ENCODE data around the gene SCTR.

The SCTR gene

GRCh38 chr2:119423108-119423444 is 101.2 kb downstream of the SCTR start:
- TF ChIP-seq CTCF (IDR thresholded peaks at IDR 0.05; ENCODE audit: low read depth, low read length, missing control alignments) = no peak
- in situ Hi-C loops (cut with HindIII; ENCODE audit: low sequenced_read_pairs) = loop anchor here (10.0 kb wide), 1 partner anchor 112 kb away; no protein-coding TSS in a partner anchor
- no peak for DNase-seq (ENCODE audit: low read depth)
- no peak overlapping the region for H3K4me3 ChIP-seq (ENCODE audit: low read depth, low read length)

GRCh38 chr2:119422360-119423107 is 101.7 kb downstream of the SCTR start:
- in situ Hi-C loops (cut with HindIII; ENCODE audit: low sequenced_read_pairs) = loop anchor here (10.0 kb wide), 1 partner anchor 112 kb away; no protein-coding TSS in a partner anchor
- TF ChIP-seq CTCF (IDR thresholded peaks at IDR 0.05; ENCODE audit: low read depth, low read length, missing control alignments) = no peak
- no peak for DNase-seq (ENCODE audit: low read depth)
- H3K4me3 ChIP-seq (ENCODE audit: low read depth, low read length) = no peak overlapping the region

GRCh38 chr2:119421741-119422140 is 102.5 kb downstream of the SCTR start:
- in situ Hi-C loops (cut with HindIII; ENCODE audit: low sequenced_read_pairs) = loop anchor here (10.0 kb wide), 1 partner anchor 113 kb away; no protein-coding TSS in a partner anchor
- TF ChIP-seq CTCF (IDR thresholded peaks at IDR 0.05; ENCODE audit: low read depth, low read length, missing control alignments) = no peak
- H3K4me3 ChIP-seq (ENCODE audit: low read depth, low read length) = no peak overlapping the region

GRCh38 chr2:119421304-119421703 is 103.0 kb downstream of the SCTR start:
- TF ChIP-seq CTCF (IDR thresholded peaks at IDR 0.05; ENCODE audit: low read depth, low read length, missing control alignments) = no peak
- no peak for DNase-seq (ENCODE audit: low read depth)
- in situ Hi-C loops (cut with HindIII; ENCODE audit: low sequenced_read_pairs) = loop anchor here (10.0 kb wide), 1 partner anchor 113 kb away; no protein-coding TSS in a partner anchor
- H3K4me3 ChIP-seq (ENCODE audit: low read depth, low read length) = no peak overlapping the region

More at GRCh38 chr2:119421741-119422140, 102.5 kb downstream of the SCTR start:
- DNase-seq (ENCODE audit: low read depth) = no peak

- H3K4me3 ChIP-seq (ENCODE audit: low read depth, low read length) = no peak overlapping the region
- in situ Hi-C loops (cut with HindIII; ENCODE audit: low sequenced_read_pairs) = loop anchor here (10.0 kb wide), 1 partner anchor 115 kb away; no protein-coding TSS in a partner anchor
- no peak for DNase-seq (ENCODE audit: low read depth)
- TF ChIP-seq CTCF (IDR thresholded peaks at IDR 0.05; ENCODE audit: low read depth, low read length, missing control alignments) = no peak
Observed at GRCh38 chr2:119419803-119420508, 104.3 kb downstream of the SCTR start.

GRCh38 chr2:119419065-119419464 is 105.2 kb downstream of the SCTR start:
- H3K4me3 ChIP-seq (ENCODE audit: low read depth, low read length) = no peak overlapping the region
- TF ChIP-seq CTCF (IDR thresholded peaks at IDR 0.05; ENCODE audit: low read depth, low read length, missing control alignments) = no peak
- in situ Hi-C loops (cut with HindIII; ENCODE audit: low sequenced_read_pairs) = no loop called here
- no peak for DNase-seq (ENCODE audit: low read depth)
